HG03460 (cell line): ENCODE measurements around the gene MUSTN1.

Experiments
- ATAC-seq: cut with Tn5 transposase; IDR thresholded peaks from one replicate; pipeline ENCODE4 v1.9.1; 2021; ENCODE audit not compliant: unreplicated experiment

MUSTN1 gene

GRCh38 chr3:52787672-52788625 lies 46.9 kb downstream of the MUSTN1 start:
- ATAC-seq, result no peak

- no peak for ATAC-seq
Measured at GRCh38 chr3:52787246-52787645, 47.6 kb downstream of the MUSTN1 start.

- ATAC-seq, result no peak
Measured at GRCh38 chr3:52786330-52787215, 48.2 kb downstream of the MUSTN1 start.

GRCh38 chr3:52784931-52785590 lies 49.8 kb downstream of the MUSTN1 start:
- ATAC-seq, result no peak

- ATAC-seq, result no peak
Measured at GRCh38 chr3:52784021-52784621, 50.7 kb downstream of the MUSTN1 start.

- no peak for ATAC-seq
Measured at GRCh38 chr3:52783211-52783555, 51.6 kb downstream of the MUSTN1 start.
